RWPE2 (cell line): ENCODE results near the gene CFAP20DC.

Experiments used
- ATAC-seq: fragments of 200-7000 bp; cut with Tn5 transposase; 3 replicates; pipeline ENCODE4 v1.9.1; 2021; ENCODE audit warnings: low read depth
- DNase-seq: peaks from one replicate; pipeline ENCODE4 v3.0.0-alpha.2; 2020; ENCODE audit warnings: low spot score
- H3K27ac ChIP-seq: fragments of 450-650 bp; 2 replicates; pipeline ENCODE4 v1.5.1; 2017; ENCODE audit warnings: mild to moderate bottlenecking; ENCODE audit not compliant: poor library complexity, severe bottlenecking
- H3K27me3 ChIP-seq: fragments of 250-450 bp; sonication (Bioruptor Pico); 2 replicates; pipeline ENCODE4 v1.5.1; 2021; ENCODE audit warnings: mild to moderate bottlenecking, moderate library complexity; ENCODE audit not compliant: insufficient read depth, poor library complexity, severe bottlenecking
- H3K36me3 ChIP-seq: fragments of 250-450 bp; sonication (Bioruptor Pico); 2 replicates; pipeline ENCODE4 v1.5.1; 2020; ENCODE audit warnings: low read depth, mild to moderate bottlenecking, moderate library complexity
- H3K4me1 ChIP-seq: fragments of 250-450 bp; sonication (Bioruptor Pico); 2 replicates; pipeline ENCODE4 v1.5.1; 2021; ENCODE audit warnings: mild to moderate bottlenecking, moderate library complexity; ENCODE audit not compliant: insufficient read depth, poor library complexity, severe bottlenecking
- H3K4me3 ChIP-seq: fragments of 250-450 bp; sonication (Bioruptor Pico); 2 replicates; pipeline ENCODE4 v1.5.1; 2021; ENCODE audit warnings: mild to moderate bottlenecking, moderate library complexity; ENCODE audit not compliant: severe bottlenecking
- H3K9me3 ChIP-seq: fragments of 250-450 bp; sonication (Bioruptor Pico); 2 replicates; pipeline ENCODE4 v1.5.1; 2021; ENCODE audit warnings: mild to moderate bottlenecking, moderate library complexity; ENCODE audit not compliant: severe bottlenecking
- CTCF ChIP-seq: fragments of 450-650 bp; IDR thresholded peaks from one replicate; pipeline ENCODE4 v1.5.1; 2017; ENCODE audit warnings: mild to moderate bottlenecking, moderate library complexity; ENCODE audit not compliant: poor library complexity, severe bottlenecking

CFAP20DC gene

GRCh38 chr3:58864480-58864879 is 185.3 kb downstream of the CFAP20DC start:
- no peak overlapping the region for H3K27ac ChIP-seq
- H3K27me3 ChIP-seq: no peaks in the 10 kb centered on the region
- no peaks in the 10 kb centered on the region for H3K9me3 ChIP-seq
- no peak overlapping the region for H3K4me3 ChIP-seq
- no peak for DNase-seq
- ATAC-seq: no peak
- no peaks in the 10 kb centered on the region for H3K36me3 ChIP-seq
- H3K4me1 ChIP-seq: no peaks in the 10 kb centered on the region
- no peak for TF ChIP-seq CTCF

GRCh38 chr3:58863206-58863605 is 186.6 kb downstream of the CFAP20DC start:
- H3K4me1 ChIP-seq: no peaks in the 10 kb centered on the region
- TF ChIP-seq CTCF: no peak
- no peak for ATAC-seq
- H3K27me3 ChIP-seq: no peaks in the 10 kb centered on the region
- H3K9me3 ChIP-seq: peaks cover 2% of the 10 kb centered on the region
- no peak overlapping the region for H3K27ac ChIP-seq
- no peak overlapping the region for H3K4me3 ChIP-seq
- no peak for DNase-seq
- H3K36me3 ChIP-seq: no peaks in the 10 kb centered on the region

GRCh38 chr3:58861551-58861950 is 188.3 kb downstream of the CFAP20DC start:
- no peak for TF ChIP-seq CTCF
- Histone ChIP-seq H3K4me3 (no peak overlapping the region), H3K36me3 (no peaks in the 10 kb centered on the region), H3K27ac (no peak overlapping the region), H3K4me1 (no peaks in the 10 kb centered on the region), H3K9me3 (peaks cover 2% of the 10 kb centered on the region), H3K27me3 (no peaks in the 10 kb centered on the region)
- no peak for DNase-seq
- no peak for ATAC-seq

- DNase-seq (no peak), ATAC-seq (no peak)
- no peak for TF ChIP-seq CTCF
- H3K4me3 ChIP-seq: no peak overlapping the region
- H3K36me3 ChIP-seq: no peaks in the 10 kb centered on the region
- H3K27me3 ChIP-seq: no peaks in the 10 kb centered on the region
- H3K9me3 ChIP-seq: peaks cover 2% of the 10 kb centered on the region
- no peak overlapping the region for H3K27ac ChIP-seq
- no peaks in the 10 kb centered on the region for H3K4me1 ChIP-seq
Observed at GRCh38 chr3:58858126-58858525, 191.7 kb downstream of the CFAP20DC start.

- Histone ChIP-seq H3K4me3 (no peak overlapping the region), H3K4me1 (no peaks in the 10 kb centered on the region), H3K9me3 (peaks cover 2% of the 10 kb centered on the region), H3K27me3 (no peaks in the 10 kb centered on the region), H3K27ac (no peak overlapping the region), H3K36me3 (no peaks in the 10 kb centered on the region)
- ATAC-seq: no peak
- no peak for TF ChIP-seq CTCF
- no peak for DNase-seq
Observed at GRCh38 chr3:58857402-58857801, 192.4 kb downstream of the CFAP20DC start.
